ENCODE data around the gene CTNNB1. TPM values are rescaled to one million over a fixed set of nuclear protein-coding genes. Genes with fewer than 3 reads are reported as not detected.
A peak's percentile ranks its signal among the peaks of the same experiment; 100 is the strongest.
"Not testable (repeated sequence)": the region's sequence is repeated elsewhere in the genome, so short reads cannot be mapped to it uniquely, and the experiment has no call there.

CTNNB1 gene
- total and polyA plus RNA-seq, 2 of the 13 experiments (the other 11 are each of a cell fraction or from before 2014, with no cell fraction given) = 398 to 489 TPM

GRCh38 chr3:41277790-41278465, 78.6 kb downstream of the CTNNB1 start (continued):
- TF ChIP-seq ZNF510 (CRISPR knock-in tag; IDR thresholded peaks at IDR 0.05; ENCODE audit: low read depth) (no peak), POLR2G (IDR thresholded peaks at IDR 0.05; ENCODE audit: low read depth, low read length) (no peak), MYNN (CRISPR knock-in tag; IDR thresholded peaks at IDR 0.05; ENCODE audit: low read depth) (no peak), RCOR2 (CRISPR knock-in tag; IDR thresholded peaks at IDR 0.05) (0 out of 2 replicates have a peak, but pooled peaks have one; percentile 14), MEF2D (CRISPR knock-in tag; IDR thresholded peaks at IDR 0.05) (no peak)

GRCh38 chr3:41284934-41285333, 85.6 kb downstream of the CTNNB1 start:
- H3K36me3 ChIP-seq (replicated peaks in 1 of 2; ENCODE audit: control insufficient read depth in 1 of 2, insufficient read depth in 2 of 2, low read length in 2 of 2); H3K9me3 ChIP-seq (ENCODE audit: low read length); ATAC-seq; POLR2A ChIA-PET; H3K9ac ChIP-seq (ENCODE audit: insufficient read depth, low read depth, low read length); DNase-seq (ENCODE audit: low spot score); H3K4me3 ChIP-seq (replicated peaks in 1 of 3; ENCODE audit: insufficient read depth in 1 of 3, low read depth in 2 of 3, low read length in 3 of 3); H3K4me2 ChIP-seq (ENCODE audit: low read depth, low read length); H2AFZ ChIP-seq (ENCODE audit: low read length); H3K27me3 ChIP-seq (ENCODE audit: control insufficient read depth in 1 of 2, insufficient read depth in 2 of 2, low read length in 2 of 2); H4K20me1 ChIP-seq (ENCODE audit: insufficient read depth, low read length); CTCF ChIA-PET (ENCODE audit: low intra/inter-chr PET ratio, low total read pairs); intact Hi-C loops (cut with micrococcal nuclease; ENCODE audit: unreplicated experiment); FAIRE-seq; BruUV-seq (replicated peaks); H3K79me2 ChIP-seq (ENCODE audit: insufficient read depth, low read length); H3K27ac ChIP-seq (ENCODE audit: extremely low read length, insufficient read depth, low read length); in situ Hi-C loops (cut with HindIII; ENCODE audit: extremely low pct_ligation_motif_present, low pct_unique_long_range_greater_than_20kb): not testable (repeated sequence)
- 82% methylated on average over 3 of the region's 3 CpGs for WGBS (ENCODE audit: low lambda C conversion rate)
- peak; percentile 56 for TF ChIP-seq TEAD3 (CRISPR knock-in tag; optimal IDR thresholded peaks at IDR 0.05; ENCODE audit: borderline replicate concordance)
- peaks cover 26% of the 10 kb centered on the region for H3K4me1 ChIP-seq (ENCODE audit: insufficient read depth, low read length)

- in situ Hi-C loops (cut with HindIII; ENCODE audit: extremely low pct_ligation_motif_present, low pct_unique_long_range_greater_than_20kb) (no loop called here), intact Hi-C loops (cut with micrococcal nuclease; ENCODE audit: unreplicated experiment) (no loop called here)
- no peaks in the 10 kb centered on the region for H3K27me3 ChIP-seq (ENCODE audit: control insufficient read depth in 1 of 2, insufficient read depth in 2 of 2, low read length in 2 of 2)
- no peak overlapping the region for H3K9ac ChIP-seq (ENCODE audit: insufficient read depth, low read depth, low read length)
- no peak overlapping the region for H2AFZ ChIP-seq (ENCODE audit: low read length)
- H3K36me3 ChIP-seq (replicated peaks in 1 of 2; ENCODE audit: control insufficient read depth in 1 of 2, insufficient read depth in 2 of 2, low read length in 2 of 2) = no peaks in the 10 kb centered on the region
- no peaks in the 10 kb centered on the region for H4K20me1 ChIP-seq (ENCODE audit: insufficient read depth, low read length)
- TF ChIP-seq SMC3 (IDR thresholded peaks at IDR 0.05; ENCODE audit: low read length) = peak; percentile 25; the same call in 1 of the 2 replicates
- no peak for TF ChIP-seq ZNF569 (CRISPR knock-in tag; IDR thresholded peaks at IDR 0.05; ENCODE audit: borderline replicate concordance)
- peak; percentile 54 for TF ChIP-seq STAG1 (CRISPR knock-in tag; IDR thresholded peaks at IDR 0.05)
- peak; percentile 47 for TF ChIP-seq CTCF (CRISPR knock-in tag; IDR thresholded peaks at IDR 0.05)
- TF ChIP-seq ZBTB39 (CRISPR knock-in tag; IDR thresholded peaks at IDR 0.05) = no peak
- no peaks in the 10 kb centered on the region for H3K9me3 ChIP-seq (ENCODE audit: low read length)
- POLR2A ChIA-PET = no interaction called here
- WGBS (ENCODE audit: low lambda C conversion rate) = 78% methylated on average over 6 of the region's 6 CpGs
- H3K27ac ChIP-seq (ENCODE audit: extremely low read length, insufficient read depth, low read length) = no peak overlapping the region
- no TSS peak for BruUV-seq (replicated peaks)
- no peak overlapping the region for H3K4me3 ChIP-seq (replicated peaks in 1 of 3; ENCODE audit: insufficient read depth in 1 of 3, low read depth in 2 of 3, low read length in 3 of 3)
- no peaks in the 10 kb centered on the region for H3K79me2 ChIP-seq (ENCODE audit: insufficient read depth, low read length)
- H3K4me1 ChIP-seq (ENCODE audit: insufficient read depth, low read length) = peaks cover 40% of the 10 kb centered on the region
- no peak for FAIRE-seq
- H3K4me2 ChIP-seq (ENCODE audit: low read depth, low read length) = no peak overlapping the region
- no peak for DNase-seq (ENCODE audit: low spot score)
- CTCF ChIA-PET (ENCODE audit: low intra/inter-chr PET ratio, low total read pairs) = no interaction called here
- peak; percentile 35; the same call in 2 of the 3 replicates for ATAC-seq
These were observed 87.0 kb downstream of the CTNNB1 start for GRCh38 chr3:41286305-41286704.

Data from HepG2 (cell line).